Natural killer cell (primary cell): ENCODE measurements around the gene PXN. TPM values are rescaled to one million over a fixed set of nuclear protein-coding genes. Genes with fewer than 3 reads are reported as not detected.
"Not testable (repeated sequence)": the region's sequence is repeated elsewhere in the genome, so short reads cannot be mapped to it uniquely, and the experiment has no call there.

Experiments
- ATAC-seq, 3 donors: fragments of 150-1000 bp in 2 of 3; fragments of 200-7000 bp in 1 of 3; cut with Tn5 transposase; 1 replicate in 1 of 3; 2 replicates in 2 of 3; pipeline ENCODE4 v1.10.0; 2021; ENCODE audit warnings: mild to moderate bottlenecking in 2 of 3, moderate library complexity in 2 of 3
- DNase-seq, 2 donors: peaks; one replicate each; pipeline versions ENCODE4 v3.0.0 to v3.0.0-alpha.2; 2013 to 2021; ENCODE audit warnings: mixed read lengths in 1 of 2
- H3K27ac ChIP-seq: one replicate; pipeline ENCODE4 v1.5.1; 2013; ENCODE audit warnings: mild to moderate bottlenecking, low read length
- H3K27me3 ChIP-seq: one replicate; pipeline ENCODE4 v1.6.1; 2013; ENCODE audit warnings: low read length; ENCODE audit not compliant: control insufficient read depth, insufficient read depth
- H3K36me3 ChIP-seq: one replicate; pipeline ENCODE4 v1.6.1; 2013; ENCODE audit warnings: low read length; ENCODE audit not compliant: control insufficient read depth, insufficient read depth
- H3K4me1 ChIP-seq: one replicate; pipeline ENCODE4 v1.6.1; 2013; ENCODE audit warnings: low read length; ENCODE audit not compliant: control insufficient read depth, insufficient read depth
- H3K4me3 ChIP-seq: one replicate; pipeline ENCODE4 v1.5.1; 2013; ENCODE audit warnings: low read length
- H3K9me3 ChIP-seq: one replicate; pipeline ENCODE4 v1.6.1; 2013; ENCODE audit warnings: low read length; ENCODE audit not compliant: control insufficient read depth, insufficient read depth
- H3K27ac Mint-ChIP-seq, 2 donors: one replicate each; pipeline ENCODE4 v1.8.0; 2022; ENCODE audit warnings: mild to moderate bottlenecking in 2 of 2, mixed read lengths in 2 of 2, moderate library complexity in 1 of 2
- H3K27me3 Mint-ChIP-seq, 2 donors: one replicate each; pipeline ENCODE4 v1.8.0; 2022; ENCODE audit warnings: low read depth in 2 of 2, mixed read lengths in 2 of 2
- H3K36me3 Mint-ChIP-seq: one replicate; pipeline ENCODE4 v1.8.0; 2022; ENCODE audit warnings: mixed read lengths
- H3K4me1 Mint-ChIP-seq, 2 donors: one replicate each; pipeline ENCODE4 v1.8.0; 2022; ENCODE audit warnings: mixed read lengths in 2 of 2
- H3K4me3 Mint-ChIP-seq: one replicate; pipeline ENCODE4 v1.8.0; 2022; ENCODE audit warnings: mild to moderate bottlenecking, moderate library complexity, mixed read lengths
- H3K9me3 Mint-ChIP-seq, 2 donors: one replicate each; pipeline ENCODE4 v1.8.0; 2022; ENCODE audit warnings: mixed read lengths in 2 of 2
- CTCF ChIP-seq: fragments of 200-600 bp; IDR thresholded peaks from one replicate; pipeline ENCODE4 v1.8.0; 2022; ENCODE audit warnings: antibody characterized with exemption
- WGBS: methylation state at CpG from one replicate; pipeline ENCODE4 v1.1.7; 2013; ENCODE audit warnings: missing lambda C conversion rate; ENCODE audit not compliant: insufficient coverage; 5-methylcytosine and 5-hydroxymethylcytosine counted together
- intact Hi-C: fragments of 100-400 bp; cut with micrococcal nuclease; formaldehyde crosslinking; loops from one replicate; pipeline ENCODE4 v1.14.2; 2022
- total RNA-seq, 4 donors: library from RNA; stranded (reverse); fragments of 120-200 nt in 1 of 4; gene quantifications; one replicate each; pipeline versions ENCODE4 v1.2.3 to v1.2.4, GENCODE V29; 2013 to 2022

Gene PXN
- total RNA-seq, 3 donors from 2014 or later (not counting 1 experiment from before 2014, with no cell fraction given) = 436 to 504 (median 478) TPM

DNA sequence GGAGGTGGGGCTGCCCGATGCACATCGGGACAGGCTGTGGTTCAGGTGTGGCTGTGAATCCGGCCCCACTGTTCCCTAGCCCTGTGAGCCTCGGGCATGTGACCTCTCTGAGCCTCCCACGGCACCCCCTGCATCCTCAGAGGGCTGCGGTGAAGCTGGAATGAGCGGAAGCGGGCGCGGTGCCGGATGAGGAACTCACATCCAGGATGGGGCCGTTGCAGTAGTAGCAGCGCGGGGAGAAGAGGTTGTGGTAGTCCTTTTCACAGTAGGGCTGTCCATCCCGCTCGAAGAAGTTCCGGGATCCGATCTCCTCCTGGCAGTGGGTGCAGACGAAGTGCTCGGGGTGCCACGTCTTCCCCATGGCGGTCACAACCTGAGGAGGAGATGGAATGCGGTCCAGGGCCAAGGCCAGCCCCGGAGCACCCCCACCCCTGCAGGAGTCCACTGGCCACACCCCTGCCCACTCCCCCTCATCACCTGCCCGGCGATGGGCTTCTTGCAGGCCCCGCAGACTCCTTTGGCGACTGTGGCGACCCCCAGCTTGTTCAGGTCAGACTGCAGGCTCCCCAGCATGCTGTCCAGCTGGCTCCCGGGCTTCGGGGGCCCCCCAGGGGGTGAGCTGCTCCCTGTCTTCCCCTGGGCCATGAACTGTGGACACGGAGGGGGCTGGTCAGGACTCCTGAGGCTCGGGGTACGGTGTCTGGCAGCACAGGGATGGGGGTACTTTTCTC is 50.7 kb downstream of the PXN start:
- Histone ChIP-seq H3K27me3 (no peaks in the 10 kb centered on the region), H3K4me1 (no peaks in the 10 kb centered on the region), H3K36me3 (peaks cover 89% of the 10 kb centered on the region), H3K27ac (no peak overlapping the region), H3K9me3 (no peaks in the 10 kb centered on the region), H3K4me3 (no peak overlapping the region)
- H3K4me3 Mint-ChIP-seq = no peak overlapping the region
- H3K9me3 Mint-ChIP-seq = no peaks in the 10 kb centered on the region
- no peaks in the 10 kb centered on the region for H3K27me3 Mint-ChIP-seq
- peak overlapping the region; percentile 34 to 49 for H3K27ac Mint-ChIP-seq
- TF ChIP-seq CTCF = no peak
- intact Hi-C loops = no loop called here
- H3K36me3 Mint-ChIP-seq = no peaks in the 10 kb centered on the region
- H3K4me1 Mint-ChIP-seq = peaks cover 5 to 24% of the 10 kb centered on the region in 2 donors
- WGBS = 96% methylated on average over 34 of the region's 34 CpGs
- ATAC-seq = no peak
- DNase-seq = no peak

GRCh38 chr12:120213758-120214157 is 51.8 kb downstream of the PXN start:
- H3K27me3 ChIP-seq = no peaks in the 10 kb centered on the region
- Mint-ChIP-seq H3K27me3 (no peaks in the 10 kb centered on the region), H3K4me1 (peaks cover 3 to 21% of the 10 kb centered on the region in 2 donors), H3K27ac (no peak overlapping the region), H3K36me3 (no peaks in the 10 kb centered on the region), H3K9me3 (no peaks in the 10 kb centered on the region), H3K4me3 (no peak overlapping the region)
- no peak for TF ChIP-seq CTCF
- no peaks in the 10 kb centered on the region for H3K9me3 ChIP-seq
- H3K27ac ChIP-seq = no peak overlapping the region
- H3K4me3 ChIP-seq = no peak overlapping the region
- WGBS = 97% methylated on average over 20 of the region's 20 CpGs
- no peak for DNase-seq
- no peaks in the 10 kb centered on the region for H3K4me1 ChIP-seq
- intact Hi-C loops = no loop called here
- H3K36me3 ChIP-seq = peaks cover 80% of the 10 kb centered on the region
- ATAC-seq = no peak

DNA sequence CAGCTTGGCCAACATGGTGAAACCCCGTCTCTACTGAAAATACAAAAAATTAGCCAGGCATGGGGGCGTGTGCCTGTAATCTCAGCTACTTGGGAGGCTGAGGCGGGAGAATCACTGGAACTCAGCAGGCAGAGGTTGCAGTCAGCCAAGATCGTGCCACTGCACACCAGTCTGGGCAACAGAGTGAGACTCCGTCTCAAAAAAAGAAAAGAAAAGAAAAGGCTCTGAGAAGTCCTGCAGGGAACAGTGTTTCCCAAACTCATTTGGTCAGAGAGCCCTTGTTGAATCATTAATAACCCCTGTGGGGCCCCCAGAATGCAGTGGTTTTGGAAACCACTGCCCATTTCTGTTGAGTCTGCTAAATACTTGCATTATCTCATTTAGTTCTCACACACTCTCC is 52.3 kb downstream of the PXN start:
- ATAC-seq, H3K27me3 ChIP-seq, H3K27ac Mint-ChIP-seq, H3K9me3 Mint-ChIP-seq, H3K27me3 Mint-ChIP-seq, DNase-seq, H3K4me1 ChIP-seq, intact Hi-C loops, H3K9me3 ChIP-seq, H3K4me3 ChIP-seq, H3K4me3 Mint-ChIP-seq, H3K36me3 Mint-ChIP-seq, H3K27ac ChIP-seq: not testable (repeated sequence)
- peaks cover 0 to 21% of the 10 kb centered on the region in 2 donors for H3K4me1 Mint-ChIP-seq
- H3K36me3 ChIP-seq = peaks cover 76% of the 10 kb centered on the region
- 94% methylated on average over 5 of the region's 5 CpGs for WGBS

DNA sequence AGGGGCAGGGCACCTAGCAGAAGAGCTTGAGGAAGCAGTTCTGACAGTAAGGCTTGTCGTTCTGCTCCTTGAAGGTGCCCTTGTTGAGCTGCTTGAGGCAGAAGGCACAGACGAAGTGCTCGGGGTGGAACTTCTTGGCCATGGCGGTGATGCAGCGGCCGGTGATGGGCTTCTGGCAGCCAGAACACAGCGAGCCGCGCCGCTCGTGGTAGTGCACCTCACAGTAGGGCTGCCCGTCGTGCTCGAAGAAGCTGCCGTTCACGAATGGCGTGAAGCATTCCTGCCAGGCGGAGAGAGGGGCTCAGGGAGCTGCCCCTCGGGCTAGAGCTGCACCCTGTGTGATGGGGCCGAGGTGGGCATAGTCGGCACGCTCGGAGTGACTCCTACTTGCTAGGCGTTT is 53.2 kb downstream of the PXN start:
- H3K4me1 ChIP-seq = no peaks in the 10 kb centered on the region
- Mint-ChIP-seq H3K4me3 (no peak overlapping the region), H3K27me3 (no peaks in the 10 kb centered on the region), H3K27ac (peak overlapping the region in 1 of 2 donors; percentile 72), H3K4me1 (peaks cover 0 to 21% of the 10 kb centered on the region in 2 donors), H3K36me3 (no peaks in the 10 kb centered on the region), H3K9me3 (no peaks in the 10 kb centered on the region)
- peaks cover 72% of the 10 kb centered on the region for H3K36me3 ChIP-seq
- 94% methylated on average over 24 of the region's 24 CpGs for WGBS
- ATAC-seq (no peak), DNase-seq (no peak)
- intact Hi-C loops = no loop called here
- no peaks in the 10 kb centered on the region for H3K9me3 ChIP-seq
- TF ChIP-seq CTCF = no peak
- no peak overlapping the region for H3K27ac ChIP-seq
- no peaks in the 10 kb centered on the region for H3K27me3 ChIP-seq
- H3K4me3 ChIP-seq = no peak overlapping the region
